Adrenal gland (tissue), 5 donors: ENCODE measurements around the gene LRRK2.

Experiments
- CTCF ChIP-seq, 6 experiments: fragments of 450-650 bp in 4 of 6; fragments of 200-600 bp in 2 of 6; sonication (generic) in 1 of 6; IDR thresholded peaks; 1 replicate in 5 of 6; 2 replicates in 1 of 6; pipeline versions ENCODE4 v1.5.1 to v1.8.0; 2016 to 2021; ENCODE audit warnings: antibody characterized with exemption in 6 of 6, mild to moderate bottlenecking in 2 of 6, moderate library complexity in 1 of 6
- POLR2A ChIP-seq, 2 donors: fragments of 450-650 bp; IDR thresholded peaks; one replicate each; pipeline ENCODE4 v1.6.1; 2017; ENCODE audit warnings: antibody characterized with exemption in 2 of 2, mild to moderate bottlenecking in 2 of 2, moderate library complexity in 1 of 2
- donor health status: DM: no; HTN: no; CAD: no.

- TF ChIP-seq POLR2A (IDR thresholded peaks at IDR 0.05) (no peak), CTCF (IDR thresholded peaks at IDR 0.05) (no peak)
These were observed 117.2 kb downstream of the LRRK2 start for GRCh38 chr12:40342010-40342409.
